ENCODE results near the gene SLC16A13.

DNA sequence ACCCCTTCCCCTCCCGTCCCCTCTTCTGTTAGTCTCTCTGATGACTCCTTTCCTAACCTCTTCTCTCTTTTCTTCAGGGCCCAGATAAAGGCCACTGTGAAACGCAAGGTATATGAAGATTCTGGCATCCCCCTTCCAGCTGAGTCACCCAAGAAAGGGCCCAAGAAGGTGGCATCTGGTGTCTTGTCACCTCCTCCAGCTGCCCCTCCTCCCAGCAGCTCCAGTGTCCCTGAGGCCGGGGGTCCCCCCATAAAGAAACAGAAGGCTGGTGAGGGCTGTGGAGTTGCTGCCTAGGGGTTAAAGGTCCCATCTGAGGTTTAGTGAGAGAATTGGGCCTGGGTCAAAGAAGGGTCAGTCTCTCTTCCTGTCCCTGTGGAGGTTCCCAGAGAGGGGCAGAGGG, 19.4 kb upstream of the SLC16A13 start:
- TF ChIP-seq POLR2A (IDR thresholded peaks at IDR 0.05; ENCODE audit: low read length) (no peak), GATA1 (IDR thresholded peaks at IDR 0.05; ENCODE audit: low read depth, low read length) (no peak)
